GM12878 (cell line): ENCODE results near the gene JPH4. TPM values are rescaled to one million over a fixed set of nuclear protein-coding genes. Genes with fewer than 3 reads are reported as not detected.

Experiments used
- ATAC-seq: fragments of 200-7000 bp; cut with Tn5 transposase; 3 replicates; pipeline ENCODE4 v1.9.1; 2020; ENCODE audit warnings: mild to moderate bottlenecking, moderate library complexity
- BruUV-seq: library from RNA; stranded (reverse); fragments of 400-500 nt; replicated peaks from 2 replicates; lab custom pipeline; 2021; lab: Mats Ljungman, UMichigan
- CTCF ChIA-PET: fragments of 300-600 bp; sonication (Branson Sonifier 250); formaldehyde crosslinking; extraction: SDS; loops from one replicate; lab custom pipeline; 2021; ENCODE audit warnings: inconsistent platforms; lab: Yijun Ruan, JAX
- POLR2A ChIA-PET: fragments of 350-600 bp; formaldehyde crosslinking; extraction: SDS; loops from one replicate; lab custom pipeline; 2021; ENCODE audit warnings: inconsistent platforms; lab: Charles Lee
- RAD21 ChIA-PET: fragments of 300-600 bp; sonication (Branson Sonifier 250); formaldehyde crosslinking; loops from one replicate; lab custom pipeline; 2023; ENCODE audit warnings: antibody characterized with exemption; ENCODE audit not compliant: unreplicated experiment; lab: Charles Lee
- SMC1A ChIA-PET: fragments of 300-600 bp; sonication (Branson Sonifier 250); formaldehyde crosslinking; loops from one replicate; lab custom pipeline; 2023; ENCODE audit not compliant: unreplicated experiment, uncharacterized antibody; lab: Charles Lee
- DNase-seq: peaks from one replicate; pipeline ENCODE4 v3.0.0-alpha.2; 2011; ENCODE audit warnings: low read depth, low spot score
- FAIRE-seq: peaks from 3 replicates; lab custom pipeline; 2011; peaks lifted over from hg19 to GRCh38; lab: Jason Lieb, UNC
- H2AFZ ChIP-seq: 2 replicates; pipeline ENCODE4 v1.6.0; 2011; ENCODE audit warnings: low read depth, low read length, control low read depth; ENCODE audit not compliant: control insufficient read depth
- H3K27ac ChIP-seq: 2 replicates; pipeline ENCODE4 v1.5.1; 2011; ENCODE audit warnings: control low read depth; ENCODE audit not compliant: control insufficient read depth, insufficient read depth
- H3K27me3 ChIP-seq, 2 experiments: replicated peaks in 1 of 2; 2 replicates each; pipeline versions ENCODE4 v1.6.0 to v1.6.1; 2011; ENCODE audit warnings: low read length in 1 of 2; ENCODE audit not compliant: control insufficient read depth in 2 of 2, insufficient read depth in 2 of 2
- H3K36me3 ChIP-seq, 2 experiments: 2 replicates each; pipeline ENCODE4 v1.5.1; 2011; ENCODE audit warnings: low read length in 1 of 2; ENCODE audit not compliant: control insufficient read depth in 2 of 2, insufficient read depth in 2 of 2
- H3K4me1 ChIP-seq: 2 replicates; pipeline ENCODE4 v1.6.1; 2011; ENCODE audit warnings: mild to moderate bottlenecking, low read length, moderate library complexity, mixed read lengths; ENCODE audit not compliant: control insufficient read depth, insufficient read depth
- H3K4me2 ChIP-seq: 2 replicates; pipeline ENCODE4 v1.6.0; 2011; ENCODE audit warnings: control low read depth; ENCODE audit not compliant: control insufficient read depth, insufficient read depth
- H3K4me3 ChIP-seq: fragments of 200-600 bp; sonication (generic); 2 replicates; pipeline ENCODE4 v1.5.1; 2016
- H3K79me2 ChIP-seq: 2 replicates; pipeline ENCODE4 v1.6.0; 2011; ENCODE audit warnings: low read length; ENCODE audit not compliant: control insufficient read depth, insufficient read depth
- H3K9ac ChIP-seq: 2 replicates; pipeline ENCODE4 v1.8.0; 2011; ENCODE audit warnings: low read length, control low read depth, mixed read lengths; ENCODE audit not compliant: control insufficient read depth, insufficient read depth
- H3K9me3 ChIP-seq: replicated peaks from 3 replicates; pipeline ENCODE4 v1.5.1; 2011; ENCODE audit warnings: mild to moderate bottlenecking, low read length; ENCODE audit not compliant: control insufficient read depth, insufficient read depth
- H4K20me1 ChIP-seq: 2 replicates; pipeline ENCODE4 v1.6.0; 2011; ENCODE audit not compliant: control insufficient read depth, insufficient read depth
- CREB1 ChIP-seq: IDR thresholded peaks from 2 replicates; pipeline ENCODE4 v1.6.1; 2012; ENCODE audit warnings: low read depth, mild to moderate bottlenecking, inconsistent platforms
- WGBS: methylation state at CpG from one replicate; pipeline ENCODE4 v1.1.6; 2016; ENCODE audit warnings: low lambda C conversion rate; ENCODE audit not compliant: insufficient replicate concordance, insufficient coverage; ENCODE audit errors: missing lambda C conversion rate; 5-methylcytosine and 5-hydroxymethylcytosine counted together
- in situ Hi-C: fragments of 300-500 bp; cut with MboI; formaldehyde crosslinking; loops from 9 replicates; pipeline ENCODE4 v1.14.3; 2018; ENCODE audit warnings: mixed read lengths
- intact Hi-C: fragments of 100-400 bp; cut with micrococcal nuclease; formaldehyde crosslinking; loops from one replicate; pipeline ENCODE4 v1.14.2; 2022; ENCODE audit not compliant: unreplicated experiment
- polyA plus RNA-seq, 11 experiments: library from polyadenylated mRNA; depleted of rRNA in 4 of 11; unstranded in 6 of 11; stranded (reverse) in 5 of 11; fragments of >200 nt; fragmentation: Nextera tagmentation in 4 of 11; fragmentation: Illumina TruSeq in 1 of 11; extraction: Ambion mirVana in 4 of 11; extraction: Trizol in 1 of 11; gene quantifications; 1 replicate in 1 of 11; 2 replicates in 10 of 11; pipeline versions ENCODE4 v1.2.1 to v1.2.3, GENCODE V29; 2011 to 2016; ENCODE audit warnings: inconsistent platforms in 2 of 11, missing spikeins in 2 of 11, low read depth in 1 of 11
- total RNA-seq, 4 experiments: library from RNA; depleted of rRNA in 3 of 4; stranded (reverse); fragments of >200 nt in 3 of 4; fragmentation: Illumina TruSeq in 1 of 4; extraction: Trizol in 1 of 4; gene quantifications; 2 replicates each; pipeline versions ENCODE4 v1.2.1 to v1.2.3, GENCODE V29; 2013 to 2021
- TF ChIP-seq, protein P1 (sequence below): fragments of 450-650 bp; IDR thresholded peaks from 2 replicates; pipeline ENCODE4 v1.6.1; 2017; ENCODE audit warnings: mild to moderate bottlenecking, moderate library complexity
- TF ChIP-seq, protein P2 (sequence below): fragments of 450-650 bp; IDR thresholded peaks from 2 replicates; pipeline ENCODE4 v1.6.1; 2016; ENCODE audit warnings: mild to moderate bottlenecking

JPH4 gene
- total and polyA plus RNA-seq, 10 of the 15 experiments (the other 5 are each of a cell fraction or from before 2014, with no cell fraction given): 0.48 to 10.3 (median 3.8) TPM

DNA sequence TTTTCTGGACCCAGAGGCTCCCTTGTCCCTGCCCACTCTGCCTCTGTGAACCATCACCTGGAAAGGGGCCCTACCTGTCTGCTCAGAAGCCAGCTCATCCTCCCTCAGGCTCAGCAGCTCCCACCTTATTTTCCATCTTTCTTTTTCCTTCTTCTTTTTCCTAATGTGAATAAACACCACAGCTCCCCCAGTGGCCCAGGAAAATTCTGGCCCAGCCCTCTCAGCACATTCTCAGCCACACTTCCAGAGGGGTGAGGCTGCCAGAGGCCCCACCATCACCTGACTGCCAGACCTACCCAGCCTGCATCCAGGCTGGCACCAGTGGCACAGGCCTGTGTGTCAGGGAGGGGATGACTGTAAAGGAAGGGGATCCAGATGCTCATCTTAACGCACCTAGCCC, 50.0 kb downstream of the JPH4 start:
- TF ChIP-seq CREB1: no peak
- TF ChIP-seq, protein P1, sequence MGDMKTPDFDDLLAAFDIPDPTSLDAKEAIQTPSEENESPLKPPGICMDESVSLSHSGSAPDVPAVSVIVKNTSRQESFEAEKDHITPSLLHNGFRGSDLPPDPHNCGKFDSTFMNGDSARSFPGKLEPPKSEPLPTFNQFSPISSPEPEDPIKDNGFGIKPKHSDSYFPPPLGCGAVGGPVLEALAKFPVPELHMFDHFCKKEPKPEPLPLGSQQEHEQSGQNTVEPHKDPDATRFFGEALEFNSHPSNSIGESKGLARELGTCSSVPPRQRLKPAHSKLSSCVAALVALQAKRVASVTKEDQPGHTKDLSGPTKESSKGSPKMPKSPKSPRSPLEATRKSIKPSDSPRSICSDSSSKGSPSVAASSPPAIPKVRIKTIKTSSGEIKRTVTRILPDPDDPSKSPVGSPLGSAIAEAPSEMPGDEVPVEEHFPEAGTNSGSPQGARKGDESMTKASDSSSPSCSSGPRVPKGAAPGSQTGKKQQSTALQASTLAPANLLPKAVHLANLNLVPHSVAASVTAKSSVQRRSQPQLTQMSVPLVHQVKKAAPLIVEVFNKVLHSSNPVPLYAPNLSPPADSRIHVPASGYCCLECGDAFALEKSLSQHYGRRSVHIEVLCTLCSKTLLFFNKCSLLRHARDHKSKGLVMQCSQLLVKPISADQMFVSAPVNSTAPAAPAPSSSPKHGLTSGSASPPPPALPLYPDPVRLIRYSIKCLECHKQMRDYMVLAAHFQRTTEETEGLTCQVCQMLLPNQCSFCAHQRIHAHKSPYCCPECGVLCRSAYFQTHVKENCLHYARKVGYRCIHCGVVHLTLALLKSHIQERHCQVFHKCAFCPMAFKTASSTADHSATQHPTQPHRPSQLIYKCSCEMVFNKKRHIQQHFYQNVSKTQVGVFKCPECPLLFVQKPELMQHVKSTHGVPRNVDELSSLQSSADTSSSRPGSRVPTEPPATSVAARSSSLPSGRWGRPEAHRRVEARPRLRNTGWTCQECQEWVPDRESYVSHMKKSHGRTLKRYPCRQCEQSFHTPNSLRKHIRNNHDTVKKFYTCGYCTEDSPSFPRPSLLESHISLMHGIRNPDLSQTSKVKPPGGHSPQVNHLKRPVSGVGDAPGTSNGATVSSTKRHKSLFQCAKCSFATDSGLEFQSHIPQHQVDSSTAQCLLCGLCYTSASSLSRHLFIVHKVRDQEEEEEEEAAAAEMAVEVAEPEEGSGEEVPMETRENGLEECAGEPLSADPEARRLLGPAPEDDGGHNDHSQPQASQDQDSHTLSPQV: no peak
- TF ChIP-seq, protein P2, sequence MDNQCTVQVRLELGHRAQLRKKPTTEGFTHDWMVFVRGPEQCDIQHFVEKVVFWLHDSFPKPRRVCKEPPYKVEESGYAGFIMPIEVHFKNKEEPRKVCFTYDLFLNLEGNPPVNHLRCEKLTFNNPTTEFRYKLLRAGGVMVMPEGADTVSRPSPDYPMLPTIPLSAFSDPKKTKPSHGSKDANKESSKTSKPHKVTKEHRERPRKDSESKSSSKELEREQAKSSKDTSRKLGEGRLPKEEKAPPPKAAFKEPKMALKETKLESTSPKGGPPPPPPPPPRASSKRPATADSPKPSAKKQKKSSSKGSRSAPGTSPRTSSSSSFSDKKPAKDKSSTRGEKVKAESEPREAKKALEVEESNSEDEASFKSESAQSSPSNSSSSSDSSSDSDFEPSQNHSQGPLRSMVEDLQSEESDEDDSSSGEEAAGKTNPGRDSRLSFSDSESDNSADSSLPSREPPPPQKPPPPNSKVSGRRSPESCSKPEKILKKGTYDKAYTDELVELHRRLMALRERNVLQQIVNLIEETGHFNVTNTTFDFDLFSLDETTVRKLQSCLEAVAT: no peak
- no peak overlapping the region for H3K4me2 ChIP-seq
- in situ Hi-C loops: no loop called here

More for the DNA sequence above, 50.0 kb downstream of the JPH4 start:
- Histone ChIP-seq H3K27ac (no peak overlapping the region), H3K27me3 (no peaks in the 10 kb centered on the region), H3K9ac (no peak overlapping the region), H3K36me3 (no peaks in the 10 kb centered on the region; a peak in 1 of 4 replicates), H2AFZ (no peak overlapping the region), H4K20me1 (no peaks in the 10 kb centered on the region), H3K4me3 (no peak overlapping the region), H3K9me3 (no peaks in the 10 kb centered on the region), H3K4me1 (no peaks in the 10 kb centered on the region), H3K79me2 (no peaks in the 10 kb centered on the region)
- ChIA-PET POLR2A (no interaction called here), RAD21 (no interaction called here), CTCF (interaction anchor here (0.9 to 1.7 kb wide), 2 partner anchors 11 to 14 kb away, joined by 3 to 8 read pairs; no protein-coding TSS in a partner anchor), SMC1A (interaction anchor here (1.2 kb wide), 1 partner anchor 11 kb away, joined by 3 read pairs; no protein-coding TSS in a partner anchor)
- ATAC-seq (no peak), DNase-seq (no peak), FAIRE-seq (no peak)
- WGBS: 28% methylated on average over 1 of the region's 1 CpG
- intact Hi-C loops: no loop called here
- BruUV-seq: no TSS peak
